H1 (cell line): ENCODE data around the gene ZSCAN16. TPM values are rescaled to one million over a fixed set of nuclear protein-coding genes. Genes with fewer than 3 reads are reported as not detected.

ENCODE experiments used
- CTCF ChIA-PET: fragments of 300-600 bp; sonication (Branson Sonifier 250); formaldehyde crosslinking; loops from one replicate; lab custom pipeline; 2021; ENCODE audit not compliant: partially characterized antibody; lab: Charles Lee
- POLR2A ChIA-PET: fragments of 300-600 bp; sonication (Branson Sonifier 250); formaldehyde crosslinking; loops from one replicate; lab custom pipeline; 2021; ENCODE audit warnings: inconsistent platforms; ENCODE audit not compliant: partially characterized antibody; lab: Charles Lee
- DNase-seq, 2 experiments: peaks; one replicate each; pipeline versions ENCODE4 v3.0.0 to v3.0.0-alpha.2; 2010 to 2022; ENCODE audit warnings: low spot score in 2 of 2, low read depth in 1 of 2, mixed read lengths in 1 of 2
- FAIRE-seq: peaks from 2 replicates; lab custom pipeline; 2011; peaks lifted over from hg19 to GRCh38; lab: Jason Lieb, UNC
- H2AFZ ChIP-seq: 2 replicates; pipeline ENCODE4 v1.8.1; 2012; ENCODE audit warnings: low read length, inconsistent platforms
- H2AK5ac ChIP-seq: 2 replicates; pipeline ENCODE4 v1.6.1; 2013; ENCODE audit warnings: low read depth, low read length
- H2BK120ac ChIP-seq: replicated peaks from 2 replicates; pipeline ENCODE3; 2013; ENCODE audit warnings: low read depth, low read length, inconsistent platforms
- H2BK12ac ChIP-seq: 2 replicates; pipeline ENCODE4 v1.6.1; 2013; ENCODE audit warnings: low read depth, low read length
- H2BK15ac ChIP-seq: 2 replicates; pipeline ENCODE4 v1.6.1; 2013; ENCODE audit warnings: low read length
- H2BK20ac ChIP-seq: 2 replicates; pipeline ENCODE4 v1.6.1; 2013; ENCODE audit warnings: low read length
- H2BK5ac ChIP-seq: 2 replicates; pipeline ENCODE4 v1.6.1; 2013; ENCODE audit warnings: low read depth, low read length
- H3K14ac ChIP-seq: 2 replicates; pipeline ENCODE4 v1.6.1; 2013; ENCODE audit warnings: inconsistent platforms; ENCODE audit not compliant: insufficient read length
- H3K18ac ChIP-seq: 2 replicates; pipeline ENCODE4 v1.6.1; 2013; ENCODE audit warnings: low read length; ENCODE audit errors: extremely low read depth
- H3K23ac ChIP-seq: 2 replicates; pipeline ENCODE4 v1.6.1; 2013; ENCODE audit warnings: inconsistent platforms; ENCODE audit not compliant: insufficient read length
- H3K23me2 ChIP-seq: 2 replicates; pipeline ENCODE4 v1.6.1; 2013; ENCODE audit warnings: low read depth, low read length
- H3K27ac ChIP-seq: 2 replicates; pipeline ENCODE4 v1.6.1; 2011; ENCODE audit warnings: low read depth, low read length, inconsistent platforms
- H3K27me3 ChIP-seq, 4 experiments: replicated peaks in 1 of 4; 1 replicate in 1 of 4; 2 replicates in 3 of 4; pipeline versions ENCODE4 v1.6.1 to v1.8.1; 2011 to 2013; ENCODE audit warnings: low read length in 3 of 4, mild to moderate bottlenecking in 3 of 4, inconsistent platforms in 2 of 4, mixed read lengths in 2 of 4, moderate library complexity in 1 of 4; ENCODE audit not compliant: control insufficient read depth in 3 of 4, insufficient read depth in 3 of 4; ENCODE audit errors: extremely low read depth in 1 of 4
- H3K36me3 ChIP-seq, 4 experiments: 2 replicates each; pipeline versions ENCODE4 v1.6.1 to v1.8.1; 2011 to 2013; ENCODE audit warnings: mild to moderate bottlenecking in 4 of 4, low read length in 3 of 4, moderate library complexity in 2 of 4, control low read depth in 1 of 4, inconsistent platforms in 1 of 4; ENCODE audit not compliant: insufficient read depth in 4 of 4, control insufficient read depth in 2 of 4
- H3K4ac ChIP-seq: replicated peaks from 2 replicates; pipeline ENCODE3; 2013; ENCODE audit warnings: low read length, low read depth, mixed read lengths, inconsistent platforms; ENCODE audit not compliant: insufficient read length
- H3K4me1 ChIP-seq, 4 experiments: replicated peaks in 1 of 4; 1 replicate in 1 of 4; 2 replicates in 3 of 4; pipeline versions ENCODE4 v1.6.1 to v1.8.1; 2011 to 2013; ENCODE audit warnings: low read length in 3 of 4, inconsistent platforms in 2 of 4, mixed read lengths in 1 of 4; ENCODE audit not compliant: insufficient read depth in 4 of 4, control insufficient read depth in 3 of 4
- H3K4me2 ChIP-seq, 2 experiments: 2 replicates each; pipeline versions ENCODE4 v1.6.1 to v1.8.1; 2011 to 2013; ENCODE audit warnings: low read depth in 2 of 2, low read length in 2 of 2, control low read depth in 1 of 2, inconsistent platforms in 1 of 2, mild to moderate bottlenecking in 1 of 2; ENCODE audit not compliant: insufficient read depth in 1 of 2
- H3K4me3 ChIP-seq, 4 experiments: fragments of 200-600, 300-600 bp in 1 of 4; sonication (generic), shearing (Covaris generic), sonication (Bioruptor Twin) in 1 of 4; 2 replicates each; pipeline versions ENCODE4 v1.5.1 to v1.8.1; 2011 to 2016; ENCODE audit warnings: low read length in 4 of 4, low read depth in 3 of 4, control low read depth in 2 of 4, inconsistent platforms in 2 of 4, mild to moderate bottlenecking in 2 of 4, mixed read lengths in 1 of 4, moderate library complexity in 1 of 4; ENCODE audit not compliant: insufficient read depth in 2 of 4; ENCODE audit errors: extremely low read depth in 1 of 4
- H3K56ac ChIP-seq: replicated peaks from 2 replicates; pipeline ENCODE3; 2013; ENCODE audit warnings: low read depth, mild to moderate bottlenecking, mixed read lengths, low read length, inconsistent platforms; ENCODE audit not compliant: insufficient read length
- H3K79me1 ChIP-seq: 2 replicates; pipeline ENCODE4 v1.6.1; 2013; ENCODE audit warnings: low read depth, low read length, control low read depth
- H3K79me2 ChIP-seq, 2 experiments: 2 replicates each; pipeline versions ENCODE4 v1.6.1 to v1.8.1; 2012 to 2013; ENCODE audit warnings: low read length in 2 of 2, mild to moderate bottlenecking in 2 of 2, inconsistent platforms in 1 of 2; ENCODE audit not compliant: insufficient read depth in 2 of 2, control insufficient read depth in 1 of 2
- H3K9ac ChIP-seq, 4 experiments: replicated peaks in 1 of 4; 1 replicate in 1 of 4; 2 replicates in 3 of 4; pipeline versions ENCODE4 v1.6.1 to v1.8.1; 2011 to 2013; ENCODE audit warnings: low read depth in 3 of 4, low read length in 3 of 4, control low read depth in 2 of 4, mild to moderate bottlenecking in 2 of 4, moderate library complexity in 2 of 4, inconsistent platforms in 1 of 4; ENCODE audit errors: extremely low read depth in 1 of 4
- H3K9me3 ChIP-seq, 2 experiments: 2 replicates each; pipeline versions ENCODE4 v1.6.1 to v1.8.1; 2012 to 2013; ENCODE audit warnings: mild to moderate bottlenecking in 2 of 2, moderate library complexity in 2 of 2, control low read depth in 1 of 2, inconsistent platforms in 1 of 2, low read depth in 1 of 2, low read length in 1 of 2, mixed read lengths in 1 of 2; ENCODE audit not compliant: insufficient read depth in 2 of 2
- H4K20me1 ChIP-seq, 2 experiments: replicated peaks in 1 of 2; 2 replicates each; pipeline versions ENCODE3 to v1.8.1; 2011 to 2013; ENCODE audit warnings: inconsistent platforms in 2 of 2, low read length in 2 of 2, mild to moderate bottlenecking in 1 of 2; ENCODE audit not compliant: insufficient read depth in 2 of 2, control insufficient read depth in 1 of 2
- H4K5ac ChIP-seq: 2 replicates; pipeline ENCODE4 v1.6.1; 2013; ENCODE audit warnings: low read length, low read depth, mixed read lengths, inconsistent platforms; ENCODE audit not compliant: insufficient read length
- H4K8ac ChIP-seq: 2 replicates; pipeline ENCODE4 v1.8.0; 2013; ENCODE audit warnings: mild to moderate bottlenecking, moderate library complexity, low read length, inconsistent platforms; ENCODE audit not compliant: insufficient read depth; ENCODE audit errors: extremely low read depth
- H4K91ac ChIP-seq: replicated peaks from 2 replicates; pipeline ENCODE3; 2013; ENCODE audit warnings: low read length, mixed read lengths, inconsistent platforms; ENCODE audit not compliant: insufficient read length
- NANOG ChIP-seq: IDR thresholded peaks from 2 replicates; pipeline ENCODE4 v1.6.1; 2011; ENCODE audit warnings: low read length, low read depth, mild to moderate bottlenecking, inconsistent platforms; ENCODE audit not compliant: insufficient read depth, poor library complexity, severe bottlenecking
- POLR2A ChIP-seq, 2 experiments: IDR thresholded peaks; 1 replicate in 1 of 2; 2 replicates in 1 of 2; pipeline ENCODE4 v1.6.1; 2011; ENCODE audit warnings: low read depth in 2 of 2, low read length in 2 of 2, mild to moderate bottlenecking in 2 of 2; ENCODE audit errors: control extremely low read depth in 1 of 2
- WGBS, 2 experiments: shearing (Covaris generic) in 1 of 2; methylation state at CpG; one replicate each; pipeline versions ENCODE4 v1.1.6 to v1.1.7; 2013 to 2015; ENCODE audit warnings: low lambda C conversion rate in 2 of 2, mixed read lengths in 2 of 2, inconsistent platforms in 1 of 2, low coverage in 1 of 2, missing lambda C conversion rate in 1 of 2; ENCODE audit not compliant: insufficient replicate concordance in 2 of 2, insufficient coverage in 1 of 2, insufficient read length in 1 of 2; ENCODE audit errors: extremely low coverage in 1 of 2, missing lambda C conversion rate in 1 of 2; 5-methylcytosine and 5-hydroxymethylcytosine counted together
- polyA plus RNA-seq, 7 experiments: library from polyadenylated mRNA; depleted of rRNA in 3 of 7; stranded (reverse) in 5 of 7; unstranded in 2 of 7; fragments of >200 nt in 5 of 7; fragments of 200-250 nt in 2 of 7; gene quantifications; 1 replicate in 5 of 7; 2 replicates in 1 of 7; 4 replicates in 1 of 7; pipeline versions ENCODE4 v1.2.1 to v1.2.3, GENCODE V29; 2011 to 2013; ENCODE audit warnings: missing spikeins in 2 of 7, mixed read lengths in 2 of 7
- total RNA-seq: library from RNA; stranded (reverse); fragmentation: NEBNext Ultra II Directional; extraction: Animal tissue kit (Norgen Biotek cat#: 25700); gene quantifications from 2 replicates; pipeline ENCODE4 v1.2.1, GENCODE V29; 2021

The ZSCAN16 gene
- total and polyA plus RNA-seq, 2 of the 8 experiments (the other 6 are each of a cell fraction or from before 2014, with no cell fraction given), result 3.6 to 9.4 TPM

DNA sequence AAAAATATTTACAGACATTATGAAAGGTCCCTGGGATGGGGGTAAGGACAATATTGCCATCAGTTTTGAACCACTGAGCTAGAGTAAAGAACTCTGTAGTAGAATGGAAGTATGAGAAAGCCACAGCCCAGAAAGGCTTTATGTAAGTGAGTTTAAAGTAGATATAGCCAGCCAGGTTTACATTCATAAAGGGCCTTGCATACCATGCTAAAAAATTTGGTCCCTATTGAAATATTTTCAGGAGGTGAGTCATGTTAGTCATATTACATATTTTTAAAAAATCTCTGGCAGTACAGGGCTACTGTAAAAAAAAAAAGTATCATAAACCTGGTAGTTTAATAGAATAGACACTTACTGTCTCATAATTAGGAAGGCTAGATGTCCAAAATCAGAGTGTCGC lies 20.8 kb downstream of the ZSCAN16 start:
- Histone ChIP-seq H4K91ac (no peak overlapping the region), H2BK20ac (no peak overlapping the region), H3K23me2 (peaks cover 2% of the 10 kb centered on the region; the same call in 1 of the 2 replicates), H2BK120ac (no peak overlapping the region), H2BK12ac (no peak overlapping the region), H4K20me1 (peaks cover 2 to 4% of the 10 kb centered on the region in 2 experiments), H3K23ac (no peak overlapping the region), H3K36me3 (peaks cover 13 to 46% (median 30%) of the 10 kb centered on the region in 4 experiments), H3K56ac (no peak overlapping the region), H3K79me2 (peaks cover 0 to 40% of the 10 kb centered on the region in 2 experiments; a peak in 3 of 4 replicates), H3K9me3 (no peaks in the 10 kb centered on the region), H2AK5ac (no peak overlapping the region), H3K4me1 (0 out of 7 replicates have a peak, but pooled peaks cover 0 to 3% (median 0%) of the 10 kb centered on the region in 4 experiments), H3K4ac (no peak overlapping the region), H4K8ac (no peak overlapping the region), H3K4me2 (no peak overlapping the region), H2BK15ac (no peak overlapping the region), H3K18ac (no peak overlapping the region), H3K27me3 (peaks cover 0 to 3% (median 1%) of the 10 kb centered on the region in 4 experiments; a peak in 1 of 7 replicates), H2AFZ (no peak overlapping the region), H2BK5ac (no peak overlapping the region), H3K4me3 (no peak overlapping the region), H4K5ac (no peak overlapping the region), H3K27ac (no peak overlapping the region), H3K79me1 (no peaks in the 10 kb centered on the region), H3K9ac (no peak overlapping the region), H3K14ac (no peak overlapping the region)
- FAIRE-seq, result no peak
- CTCF ChIA-PET, result no interaction called here
- WGBS, 2 experiments, result 100% methylated on average over 1 of the region's 1 CpG; no CpG with 5 or more reads in 1 of the 2 experiments
- TF ChIP-seq NANOG, result no peak
- no peak for TF ChIP-seq POLR2A (IDR thresholded peaks at IDR 0.05; ENCODE audit: control extremely low read depth in 1 of 2, low read depth in 2 of 2, low read length in 2 of 2)
- POLR2A ChIA-PET, result interaction anchor here (0.6 to 1.5 kb wide), 3 partner anchors 20 to 75 kb away, joined by 3 to 4 read pairs (median 4); partner anchors contain the start of gene ZSCAN16
- DNase-seq, result no peak
